ENCODE results near the gene TSPEAR.

TSPEAR gene

DNA sequence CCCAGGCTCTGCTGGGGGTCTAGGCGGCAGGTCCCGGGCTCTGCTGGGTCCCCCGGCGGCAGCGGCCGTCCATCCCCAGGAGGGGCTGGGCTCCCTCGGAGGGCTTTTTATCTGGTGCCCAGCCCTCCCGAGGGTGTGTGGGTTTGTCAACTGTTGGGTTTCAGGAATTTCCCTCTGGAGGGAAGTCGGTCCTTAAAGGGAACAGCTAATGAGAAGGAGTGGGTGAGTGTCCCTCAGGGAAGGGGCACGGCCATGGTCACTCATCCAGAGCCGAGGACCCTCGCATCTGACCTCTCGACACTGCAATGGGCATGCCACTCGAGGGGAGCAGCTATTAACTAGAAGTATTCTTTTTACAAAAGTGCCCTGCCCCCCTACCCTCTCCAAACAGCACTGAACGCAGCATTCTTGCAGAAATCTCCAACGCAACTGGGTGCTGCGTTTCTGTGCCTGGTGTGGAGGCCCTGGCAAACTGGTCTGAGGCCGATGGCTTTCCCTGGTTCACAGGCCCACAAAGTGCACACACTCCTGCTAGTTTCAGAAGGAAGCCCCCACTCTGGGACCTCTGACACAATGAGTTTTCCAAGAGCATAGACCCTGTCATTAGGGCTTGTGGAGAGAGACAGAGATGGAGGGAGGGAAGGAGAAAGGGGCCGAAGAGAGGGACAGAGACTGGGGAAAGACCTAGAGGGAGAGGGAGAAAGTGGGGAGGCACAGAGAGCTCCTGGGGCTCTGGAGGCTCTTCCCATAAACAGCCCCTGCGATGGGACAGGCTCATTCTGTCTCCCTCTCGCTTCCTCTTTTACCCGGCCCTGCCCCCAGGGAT, 1.0 kb upstream of the TSPEAR start:
- TF ChIP-seq, protein P1, sequence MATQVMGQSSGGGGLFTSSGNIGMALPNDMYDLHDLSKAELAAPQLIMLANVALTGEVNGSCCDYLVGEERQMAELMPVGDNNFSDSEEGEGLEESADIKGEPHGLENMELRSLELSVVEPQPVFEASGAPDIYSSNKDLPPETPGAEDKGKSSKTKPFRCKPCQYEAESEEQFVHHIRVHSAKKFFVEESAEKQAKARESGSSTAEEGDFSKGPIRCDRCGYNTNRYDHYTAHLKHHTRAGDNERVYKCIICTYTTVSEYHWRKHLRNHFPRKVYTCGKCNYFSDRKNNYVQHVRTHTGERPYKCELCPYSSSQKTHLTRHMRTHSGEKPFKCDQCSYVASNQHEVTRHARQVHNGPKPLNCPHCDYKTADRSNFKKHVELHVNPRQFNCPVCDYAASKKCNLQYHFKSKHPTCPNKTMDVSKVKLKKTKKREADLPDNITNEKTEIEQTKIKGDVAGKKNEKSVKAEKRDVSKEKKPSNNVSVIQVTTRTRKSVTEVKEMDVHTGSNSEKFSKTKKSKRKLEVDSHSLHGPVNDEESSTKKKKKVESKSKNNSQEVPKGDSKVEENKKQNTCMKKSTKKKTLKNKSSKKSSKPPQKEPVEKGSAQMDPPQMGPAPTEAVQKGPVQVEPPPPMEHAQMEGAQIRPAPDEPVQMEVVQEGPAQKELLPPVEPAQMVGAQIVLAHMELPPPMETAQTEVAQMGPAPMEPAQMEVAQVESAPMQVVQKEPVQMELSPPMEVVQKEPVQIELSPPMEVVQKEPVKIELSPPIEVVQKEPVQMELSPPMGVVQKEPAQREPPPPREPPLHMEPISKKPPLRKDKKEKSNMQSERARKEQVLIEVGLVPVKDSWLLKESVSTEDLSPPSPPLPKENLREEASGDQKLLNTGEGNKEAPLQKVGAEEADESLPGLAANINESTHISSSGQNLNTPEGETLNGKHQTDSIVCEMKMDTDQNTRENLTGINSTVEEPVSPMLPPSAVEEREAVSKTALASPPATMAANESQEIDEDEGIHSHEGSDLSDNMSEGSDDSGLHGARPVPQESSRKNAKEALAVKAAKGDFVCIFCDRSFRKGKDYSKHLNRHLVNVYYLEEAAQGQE (IDR thresholded peaks at IDR 0.05; ENCODE audit: insufficient read depth in 1 of 2, low read depth in 2 of 2, low read length in 2 of 2), result no peak
- TF ChIP-seq SIN3A (IDR thresholded peaks at IDR 0.05; ENCODE audit: borderline replicate concordance, insufficient read depth, low read length), result no peak

GRCh38 chr21:44710756-44711326, 531 bp downstream of the TSPEAR start:
- TF ChIP-seq, protein P1 (IDR thresholded peaks at IDR 0.05; ENCODE audit: insufficient read depth in 1 of 2, low read depth in 2 of 2, low read length in 2 of 2), result no peak
- no peak for TF ChIP-seq TAF1 (IDR thresholded peaks at IDR 0.05; ENCODE audit: borderline replicate concordance, insufficient read depth, low read length)
- no peak for TF ChIP-seq POLR2AphosphoS5 (IDR thresholded peaks at IDR 0.05; ENCODE audit: low read depth, low read length)
- no peak for TF ChIP-seq SIN3A (IDR thresholded peaks at IDR 0.05; ENCODE audit: borderline replicate concordance, insufficient read depth, low read length)
- TF ChIP-seq FOXP2 (optimal IDR thresholded peaks at IDR 0.05; ENCODE audit: borderline replicate concordance, extremely low read depth, extremely low read length, insufficient read depth), result no peak

- TF ChIP-seq POLR2AphosphoS5 (IDR thresholded peaks at IDR 0.05; ENCODE audit: low read depth, low read length) (no peak), SIN3A (IDR thresholded peaks at IDR 0.05; ENCODE audit: borderline replicate concordance, insufficient read depth, low read length) (no peak), TAF1 (IDR thresholded peaks at IDR 0.05; ENCODE audit: borderline replicate concordance, insufficient read depth, low read length) (no peak), FOXP2 (optimal IDR thresholded peaks at IDR 0.05; ENCODE audit: borderline replicate concordance, extremely low read depth, extremely low read length, insufficient read depth) (no peak)
- TF ChIP-seq, protein P1 (IDR thresholded peaks at IDR 0.05; ENCODE audit: insufficient read depth in 1 of 2, low read depth in 2 of 2, low read length in 2 of 2), result no peak
Observed at GRCh38 chr21:44710294-44710665, 1.1 kb downstream of the TSPEAR start.

DNA sequence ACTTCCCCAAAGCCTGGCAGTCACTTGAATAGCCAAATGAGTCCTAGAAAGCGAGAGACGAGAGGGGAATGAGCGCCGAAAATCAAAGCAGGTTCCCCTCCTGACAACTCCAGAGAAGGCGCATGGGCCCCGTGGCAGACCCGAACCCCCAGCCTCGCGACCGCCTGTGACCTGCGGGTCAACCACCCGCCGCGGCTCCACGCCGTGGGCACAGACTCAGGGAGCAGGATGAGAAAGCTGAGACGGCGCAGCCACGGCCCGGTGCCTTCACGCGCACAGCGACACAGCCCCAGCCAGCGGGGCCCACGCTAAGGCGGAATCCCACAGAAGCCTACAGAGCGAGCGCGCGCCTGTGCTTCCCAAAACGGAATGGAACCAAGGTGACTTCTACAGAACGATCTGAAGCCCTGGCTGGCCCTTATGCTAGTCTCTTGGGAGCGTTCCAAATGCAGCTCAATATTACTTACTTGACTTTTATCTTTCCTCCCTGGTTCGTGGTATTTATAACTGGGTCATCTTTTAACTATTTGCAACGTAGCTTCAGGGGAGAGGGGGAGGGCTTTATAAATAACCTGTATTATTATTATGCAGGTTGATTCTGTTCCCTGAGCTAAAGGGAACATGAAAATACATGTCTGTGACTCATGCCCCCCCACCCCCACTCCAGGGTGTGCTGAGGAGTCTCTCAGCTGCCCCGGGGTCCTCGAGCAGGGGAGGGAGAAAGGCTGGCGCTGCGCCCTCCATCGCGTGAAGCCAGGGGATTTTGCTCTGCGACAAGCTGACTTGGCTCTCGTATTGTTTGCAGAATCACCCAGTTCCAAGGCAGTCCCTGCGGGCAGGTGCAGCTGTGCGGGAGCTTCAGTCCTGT, 1.7 kb downstream of the TSPEAR start:
- TF ChIP-seq POLR2AphosphoS5 (IDR thresholded peaks at IDR 0.05; ENCODE audit: low read depth, low read length), result no peak
- TF ChIP-seq FOXP2 (optimal IDR thresholded peaks at IDR 0.05; ENCODE audit: borderline replicate concordance, extremely low read depth, extremely low read length, insufficient read depth), result no peak
- TF ChIP-seq, protein P1 (IDR thresholded peaks at IDR 0.05; ENCODE audit: insufficient read depth in 1 of 2, low read depth in 2 of 2, low read length in 2 of 2), result no peak
- TF ChIP-seq SIN3A (IDR thresholded peaks at IDR 0.05; ENCODE audit: borderline replicate concordance, insufficient read depth, low read length), result no peak
- no peak for TF ChIP-seq TAF1 (IDR thresholded peaks at IDR 0.05; ENCODE audit: borderline replicate concordance, insufficient read depth, low read length)

Data from PFSK-1 (cell line).